Esophagus squamous epithelium (tissue), 5 donors: ENCODE measurements around the gene PRRG3. TPM values are rescaled to one million over a fixed set of nuclear protein-coding genes. Genes with fewer than 3 reads are reported as not detected.

Experiments
- DNase-seq: peaks from one replicate; lab custom pipeline; 2025; lab: John Stamatoyannopoulos, UW
- H3K27ac ChIP-seq, 4 donors: fragments of 200-600 bp; sonication (generic); one replicate each; pipeline ENCODE4 v1.5.1; 2016 to 2019; ENCODE audit warnings: mild to moderate bottlenecking in 1 of 4
- H3K27me3 ChIP-seq, 4 donors: fragments of 200-600 bp; sonication (generic); 1 replicate in 3 of 4; 2 replicates in 1 of 4; pipeline versions ENCODE4 v1.5.1 to v1.6.0; 2017 to 2021; ENCODE audit warnings: antibody characterized with exemption in 1 of 4
- H3K36me3 ChIP-seq, 3 donors: fragments of 200-600 bp; sonication (generic); one replicate each; pipeline ENCODE4 v1.5.1; 2016 to 2019
- H3K4me1 ChIP-seq, 3 donors: fragments of 200-600 bp; sonication (generic); one replicate each; pipeline ENCODE4 v1.5.1; 2017 to 2019
- H3K4me3 ChIP-seq, 4 donors: fragments of 200-600 bp; sonication (generic); 1 replicate in 3 of 4; 2 replicates in 1 of 4; pipeline ENCODE4 v1.5.1; 2016 to 2019; ENCODE audit warnings: mild to moderate bottlenecking in 2 of 4, moderate library complexity in 1 of 4
- H3K9me3 ChIP-seq, 3 donors: fragments of 200-600 bp; sonication (generic); one replicate each; pipeline ENCODE4 v1.5.1; 2016 to 2019
- POLR2A ChIP-seq, 4 donors: fragments of 450-650 bp; IDR thresholded peaks; one replicate each; pipeline ENCODE4 v1.6.1; 2017; ENCODE audit warnings: antibody characterized with exemption in 4 of 4, mild to moderate bottlenecking in 4 of 4, moderate library complexity in 3 of 4
- WGBS, 2 donors: methylation state at CpG; one replicate each; pipeline ENCODE4 v1.1.5; 2018; 5-methylcytosine and 5-hydroxymethylcytosine counted together
- intact Hi-C: fragments of 100-400 bp; cut with DNase I; formaldehyde crosslinking; loops from one replicate; pipeline ENCODE4 v1.15.0; 2022
- total RNA-seq, 4 donors: library from RNA; depleted of rRNA; stranded (reverse); fragments of >200 nt; gene quantifications; one replicate each; pipeline ENCODE4 v1.1.0, GENCODE V29; 2016
- TF ChIP-seq, protein P1 (sequence below), 6 experiments: fragments of 450-650 bp in 4 of 6; fragments of 200-600 bp in 2 of 6; sonication (generic) in 2 of 6; IDR thresholded peaks; one replicate each; pipeline ENCODE4 v1.5.1; 2016 to 2019; ENCODE audit warnings: antibody characterized with exemption in 6 of 6, mild to moderate bottlenecking in 4 of 6, moderate library complexity in 4 of 6
- donor health status: DM: yes; HTN: yes; CAD: no.

The PRRG3 gene
- total RNA-seq, 4 donors from 2014 or later: 0.15 to 1.1 (median 0.41) TPM; not detected in 1

DNA sequence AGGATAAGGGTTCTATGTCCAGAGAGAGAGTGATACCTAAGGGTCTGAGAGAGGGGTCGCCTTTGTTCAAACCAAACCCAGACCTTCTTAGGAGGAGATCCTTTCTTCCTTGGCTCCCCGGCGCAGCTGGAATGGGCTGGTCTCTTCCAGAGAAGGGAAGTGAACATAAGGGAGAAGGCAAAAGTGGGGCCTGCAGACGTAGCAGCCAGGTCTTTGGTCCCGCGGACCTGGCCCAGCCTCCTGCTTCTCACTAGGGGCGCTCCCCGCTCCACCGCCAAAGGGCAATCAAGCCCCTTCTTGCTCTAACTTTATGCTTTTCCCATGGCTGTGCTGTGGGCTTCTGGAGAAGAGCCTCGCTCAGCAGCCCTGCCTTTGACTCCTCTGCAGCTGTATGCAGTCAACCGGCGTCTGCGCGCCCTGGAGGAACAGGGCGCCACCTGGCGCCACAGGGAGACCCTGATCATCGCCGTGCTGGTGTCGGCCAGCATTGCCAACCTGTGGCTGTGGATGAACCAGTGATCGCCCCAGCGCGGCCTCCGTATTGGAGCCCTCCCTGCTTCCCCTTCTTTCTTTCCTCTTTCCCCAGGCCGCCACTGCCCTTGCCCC lies 27.1 kb downstream of the PRRG3 start:
- no peak overlapping the region for H3K27ac ChIP-seq
- TF ChIP-seq, protein P1, sequence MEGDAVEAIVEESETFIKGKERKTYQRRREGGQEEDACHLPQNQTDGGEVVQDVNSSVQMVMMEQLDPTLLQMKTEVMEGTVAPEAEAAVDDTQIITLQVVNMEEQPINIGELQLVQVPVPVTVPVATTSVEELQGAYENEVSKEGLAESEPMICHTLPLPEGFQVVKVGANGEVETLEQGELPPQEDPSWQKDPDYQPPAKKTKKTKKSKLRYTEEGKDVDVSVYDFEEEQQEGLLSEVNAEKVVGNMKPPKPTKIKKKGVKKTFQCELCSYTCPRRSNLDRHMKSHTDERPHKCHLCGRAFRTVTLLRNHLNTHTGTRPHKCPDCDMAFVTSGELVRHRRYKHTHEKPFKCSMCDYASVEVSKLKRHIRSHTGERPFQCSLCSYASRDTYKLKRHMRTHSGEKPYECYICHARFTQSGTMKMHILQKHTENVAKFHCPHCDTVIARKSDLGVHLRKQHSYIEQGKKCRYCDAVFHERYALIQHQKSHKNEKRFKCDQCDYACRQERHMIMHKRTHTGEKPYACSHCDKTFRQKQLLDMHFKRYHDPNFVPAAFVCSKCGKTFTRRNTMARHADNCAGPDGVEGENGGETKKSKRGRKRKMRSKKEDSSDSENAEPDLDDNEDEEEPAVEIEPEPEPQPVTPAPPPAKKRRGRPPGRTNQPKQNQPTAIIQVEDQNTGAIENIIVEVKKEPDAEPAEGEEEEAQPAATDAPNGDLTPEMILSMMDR (IDR thresholded peaks at IDR 0.05): peak in 1 of 6 experiments; percentile 10
- TF ChIP-seq POLR2A (IDR thresholded peaks at IDR 0.05): no peak
- no peak overlapping the region for H3K4me3 ChIP-seq
- intact Hi-C loops: no loop called here
- H3K9me3 ChIP-seq: no peaks in the 10 kb centered on the region
- H3K27me3 ChIP-seq: no peaks in the 10 kb centered on the region
- 71 to 96% methylated on average over 13 to 18 of the region's 24 CpGs for WGBS, 2 donors
- H3K4me1 ChIP-seq: peaks cover 0 to 5% (median 0%) of the 10 kb centered on the region in 3 donors
- no peaks in the 10 kb centered on the region for H3K36me3 ChIP-seq
- no peak for DNase-seq

- no peak overlapping the region for H3K4me3 ChIP-seq
- no peak overlapping the region for H3K27ac ChIP-seq
- no peaks in the 10 kb centered on the region for H3K9me3 ChIP-seq
- no peaks in the 10 kb centered on the region for H3K27me3 ChIP-seq
- TF ChIP-seq, protein P1 (IDR thresholded peaks at IDR 0.05): no peak
- TF ChIP-seq POLR2A (IDR thresholded peaks at IDR 0.05): no peak
- WGBS, 2 donors: 78% methylated on average over 4 of the region's 7 CpGs; no CpG with 5 or more reads in 1 of the 2 donors
- no peak for DNase-seq
- intact Hi-C loops: no loop called here
- peaks cover 0 to 5% (median 0%) of the 10 kb centered on the region in 3 donors for H3K4me1 ChIP-seq
- H3K36me3 ChIP-seq: no peaks in the 10 kb centered on the region
Observed at GRCh38 chrX:151723156-151723760, 28.0 kb downstream of the PRRG3 start.

GRCh38 chrX:151724563-151725337 lies 29.5 kb downstream of the PRRG3 start:
- intact Hi-C loops: no loop called here
- no peak for TF ChIP-seq POLR2A (IDR thresholded peaks at IDR 0.05)
- TF ChIP-seq, protein P1 (IDR thresholded peaks at IDR 0.05): no peak
- no peak for DNase-seq
- Histone ChIP-seq H3K4me1 (peaks cover 0 to 5% (median 0%) of the 10 kb centered on the region in 3 donors), H3K36me3 (no peaks in the 10 kb centered on the region), H3K27ac (no peak overlapping the region), H3K27me3 (no peaks in the 10 kb centered on the region), H3K4me3 (no peak overlapping the region), H3K9me3 (no peaks in the 10 kb centered on the region)
- 0 to 36% methylated on average over 1 to 7 of the region's 7 CpGs for WGBS, 2 donors

GRCh38 chrX:151725338-151725614 lies 30.0 kb downstream of the PRRG3 start:
- H3K27me3 ChIP-seq: no peaks in the 10 kb centered on the region
- TF ChIP-seq, protein P1 (IDR thresholded peaks at IDR 0.05): no peak
- no peak for TF ChIP-seq POLR2A (IDR thresholded peaks at IDR 0.05)
- H3K36me3 ChIP-seq: no peaks in the 10 kb centered on the region
- DNase-seq: no peak
- H3K4me3 ChIP-seq: no peak overlapping the region
- no peaks in the 10 kb centered on the region for H3K9me3 ChIP-seq
- peaks cover 0 to 5% (median 0%) of the 10 kb centered on the region in 3 donors for H3K4me1 ChIP-seq
- intact Hi-C loops: no loop called here
- H3K27ac ChIP-seq: no peak overlapping the region
- 60% methylated on average over 1 of the region's 1 CpG; no CpG with 5 or more reads in 1 of the 2 donors for WGBS, 2 donors

DNA sequence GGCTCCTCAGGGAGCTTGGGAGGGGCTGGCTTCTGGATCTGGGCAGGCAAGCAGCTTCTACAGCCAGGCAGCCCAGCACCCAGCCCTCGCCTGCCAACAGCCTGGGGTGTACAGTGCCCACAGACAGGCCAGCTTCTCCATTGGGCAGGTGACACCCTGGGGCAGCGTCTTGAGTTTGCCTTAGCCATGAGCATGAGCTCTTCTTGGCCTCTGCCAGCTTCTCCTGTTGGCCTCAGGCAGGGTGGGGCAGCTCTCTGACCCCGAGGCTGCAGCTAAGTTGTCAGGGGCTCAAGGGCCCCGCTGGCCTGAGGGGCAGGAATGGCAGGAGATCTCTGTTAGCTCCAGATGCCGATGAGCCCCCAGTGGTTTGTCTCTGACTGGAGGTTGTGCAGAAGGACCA lies 31.5 kb downstream of the PRRG3 start:
- H3K4me1 ChIP-seq: peaks cover 0 to 5% (median 0%) of the 10 kb centered on the region in 3 donors
- no peaks in the 10 kb centered on the region for H3K36me3 ChIP-seq
- no peak overlapping the region for H3K4me3 ChIP-seq
- no peak for DNase-seq
- TF ChIP-seq, protein P1 (IDR thresholded peaks at IDR 0.05): no peak
- no peak for TF ChIP-seq POLR2A (IDR thresholded peaks at IDR 0.05)
- H3K9me3 ChIP-seq: no peaks in the 10 kb centered on the region
- intact Hi-C loops: no loop called here
- no peak overlapping the region for H3K27ac ChIP-seq
- WGBS, 2 donors: no CpG with 5 or more reads among the region's 5 CpGs
- no peaks in the 10 kb centered on the region for H3K27me3 ChIP-seq
